HEK293 (cell line): Measurements from ENCODE around the gene DTNA.

Source experiments
- CTCF ChIA-PET: fragments of 350-600 bp; formaldehyde crosslinking; extraction: SDS; loops from one replicate; lab custom pipeline; 2021; ENCODE audit warnings: antibody characterized with exemption; lab: Yijun Ruan, JAX
- POLR2A ChIA-PET: fragments of 300-600 bp; formaldehyde crosslinking; extraction: SDS; loops from one replicate; lab custom pipeline; 2020; ENCODE audit warnings: antibody characterized with exemption, inconsistent platforms; lab: Yijun Ruan, JAX
- H3K27ac ChIP-seq: fragments of 200-500 bp; sonication (Bioruptor generic); 2 replicates; pipeline ENCODE4 v1.5.1; 2014; ENCODE audit warnings: low read depth, low read length, control low read depth, inconsistent platforms; ENCODE audit errors: extremely low read depth
- H3K36me3 ChIP-seq, 2 experiments: fragments of 200-500 bp in 1 of 2; sonication (Bioruptor generic) in 1 of 2; 1 replicate in 1 of 2; 2 replicates in 1 of 2; pipeline ENCODE4 v1.5.1; 2014 to 2017; ENCODE audit warnings: inconsistent platforms in 2 of 2, low read length in 2 of 2; ENCODE audit not compliant: control insufficient read depth in 2 of 2, insufficient read depth in 1 of 2
- H3K4me1 ChIP-seq: fragments of 200-500 bp; sonication (Bioruptor generic); 2 replicates; pipeline ENCODE4 v1.5.1; 2014; ENCODE audit warnings: mild to moderate bottlenecking, low read length, inconsistent platforms; ENCODE audit not compliant: control insufficient read depth, insufficient read depth
- H3K4me3 ChIP-seq: 2 replicates; pipeline ENCODE4 v1.5.1; 2011; ENCODE audit warnings: low read depth, mild to moderate bottlenecking, control low read depth, low read length, moderate library complexity
- H3K9me3 ChIP-seq: fragments of 200-500 bp; sonication (Bioruptor generic); 2 replicates; pipeline ENCODE4 v1.5.1; 2014; ENCODE audit warnings: low read depth, low read length, inconsistent platforms; ENCODE audit not compliant: control insufficient read depth, insufficient read depth
- BCL6B ChIP-seq: fragments of 450-650 bp; formaldehyde crosslinking; IDR thresholded peaks from 2 replicates; pipeline ENCODE4 v1.5.1; 2017; ENCODE audit warnings: missing biosample characterization, missing genetic modification characterization
- HOXA7 ChIP-seq: sonication (generic); formaldehyde crosslinking; IDR thresholded peaks from 2 replicates; pipeline ENCODE4 v1.8.1; 2022; ENCODE audit warnings: missing genetic modification reagents, borderline replicate concordance
- KLF9 ChIP-seq: fragments of 450-650 bp; formaldehyde crosslinking; IDR thresholded peaks from 2 replicates; pipeline ENCODE4 v1.5.1; 2016; ENCODE audit warnings: missing biosample characterization, missing genetic modification characterization, low read depth
- PBX3 ChIP-seq: sonication (generic); formaldehyde crosslinking; IDR thresholded peaks from 2 replicates; pipeline ENCODE4 v1.8.1; 2022; ENCODE audit warnings: mild to moderate bottlenecking, moderate library complexity, missing genetic modification reagents
- RBAK ChIP-seq: fragments of 450-650 bp; formaldehyde crosslinking; IDR thresholded peaks from 2 replicates; pipeline ENCODE4 v1.5.1; 2016; ENCODE audit warnings: missing biosample characterization, missing genetic modification characterization
- SP2 ChIP-seq: fragments of 450-650 bp; formaldehyde crosslinking; IDR thresholded peaks from 2 replicates; pipeline ENCODE4 v1.5.1; 2016; ENCODE audit warnings: missing biosample characterization, missing genetic modification characterization
- TCF7L2 ChIP-seq: IDR thresholded peaks from 2 replicates; pipeline ENCODE4 v1.6.1; 2011; ENCODE audit warnings: low read depth, mild to moderate bottlenecking, inconsistent platforms, low read length, moderate library complexity, borderline replicate concordance
- ZBTB26 ChIP-seq: fragments of 450-650 bp; formaldehyde crosslinking; optimal IDR thresholded peaks from 2 replicates; pipeline ENCODE3; 2016; ENCODE audit warnings: missing biosample characterization, mild to moderate bottlenecking, missing genetic modification characterization
- ZFP69B ChIP-seq: fragments of 450-650 bp; formaldehyde crosslinking; IDR thresholded peaks from 2 replicates; pipeline ENCODE4 v1.5.1; 2016; ENCODE audit warnings: missing biosample characterization, missing genetic modification characterization
- ZNF16 ChIP-seq: fragments of 450-650 bp; formaldehyde crosslinking; IDR thresholded peaks from 2 replicates; pipeline ENCODE4 v1.5.1; 2016; ENCODE audit warnings: low read depth, missing biosample characterization, missing genetic modification characterization
- ZNF175 ChIP-seq: fragments of 450-650 bp; formaldehyde crosslinking; IDR thresholded peaks from 2 replicates; pipeline ENCODE4 v1.5.1; 2016; ENCODE audit warnings: missing biosample characterization, missing genetic modification characterization
- ZNF2 ChIP-seq: fragments of 450-650 bp; formaldehyde crosslinking; IDR thresholded peaks from 2 replicates; pipeline ENCODE4 v1.5.1; 2016; ENCODE audit warnings: missing biosample characterization, missing genetic modification characterization
- ZNF223 ChIP-seq: fragments of 450-650 bp; formaldehyde crosslinking; IDR thresholded peaks from 2 replicates; pipeline ENCODE4 v1.5.1; 2016; ENCODE audit warnings: missing biosample characterization, missing genetic modification characterization
- ZNF426 ChIP-seq: fragments of 450-650 bp; formaldehyde crosslinking; IDR thresholded peaks from 2 replicates; pipeline ENCODE4 v1.5.1; 2017; ENCODE audit warnings: missing biosample characterization, missing genetic modification characterization, mild to moderate bottlenecking, inconsistent platforms, moderate library complexity
- ZNF513 ChIP-seq: fragments of 450-650 bp; IDR thresholded peaks from 2 replicates; pipeline ENCODE4 v1.5.1; 2018; ENCODE audit warnings: missing biosample characterization, missing genetic modification characterization
- ZNF521 ChIP-seq: fragments of 450-650 bp; formaldehyde crosslinking; IDR thresholded peaks from 2 replicates; pipeline ENCODE4 v1.5.1; 2017; ENCODE audit warnings: missing biosample characterization, mild to moderate bottlenecking, missing genetic modification characterization
- ZNF560 ChIP-seq: fragments of 450-650 bp; formaldehyde crosslinking; IDR thresholded peaks from 2 replicates; pipeline ENCODE4 v1.5.1; 2017; ENCODE audit warnings: missing biosample characterization, missing genetic modification characterization, borderline replicate concordance
- ZNF677 ChIP-seq: fragments of 450-650 bp; IDR thresholded peaks from 2 replicates; pipeline ENCODE4 v1.5.0; 2018; ENCODE audit warnings: missing biosample characterization, mild to moderate bottlenecking, missing genetic modification characterization, moderate library complexity
- ZNF692 ChIP-seq: fragments of 450-650 bp; formaldehyde crosslinking; IDR thresholded peaks from 2 replicates; pipeline ENCODE4 v1.5.1; 2016; ENCODE audit warnings: missing biosample characterization, missing genetic modification characterization
- TF ChIP-seq, protein P1 (sequence below): fragments of 450-650 bp; formaldehyde crosslinking; IDR thresholded peaks from 2 replicates; pipeline ENCODE4 v1.5.1; 2016; ENCODE audit warnings: missing biosample characterization, missing genetic modification characterization
- TF ChIP-seq, protein P2 (sequence below): fragments of 450-650 bp; formaldehyde crosslinking; IDR thresholded peaks from 2 replicates; pipeline ENCODE4; 2016; ENCODE audit warnings: missing biosample characterization, missing genetic modification characterization

DTNA gene

GRCh38 chr18:34741401-34741800, 31.3 kb downstream of the DTNA start:
- no peaks in the 10 kb centered on the region for H3K36me3 ChIP-seq
- ChIA-PET CTCF (interaction anchor here (0.7 to 1.0 kb wide), 2 partner anchors 9 to 12 kb away, joined by 3 read pairs; no protein-coding TSS in a partner anchor), POLR2A (no interaction called here)
- TF ChIP-seq BCL6B (tag by site-specific recombination) = no peak
- no peak for TF ChIP-seq PBX3
- TF ChIP-seq ZNF175 (tag by site-specific recombination) = no peak
- TF ChIP-seq RBAK = no peak
- peaks cover 15% of the 10 kb centered on the region for H3K4me1 ChIP-seq
- H3K4me3 ChIP-seq = no peak overlapping the region
- no peaks in the 10 kb centered on the region for H3K9me3 ChIP-seq
- no peak overlapping the region for H3K27ac ChIP-seq

- Histone ChIP-seq H3K4me1 (peaks cover 15% of the 10 kb centered on the region), H3K4me3 (no peak overlapping the region)
- CTCF ChIA-PET = no interaction called here
- POLR2A ChIA-PET = no interaction called here
- TF ChIP-seq ZNF513 (tag by site-specific recombination) (no peak), HOXA7 (no peak), ZNF223 (no peak), ZNF560 (tag by site-specific recombination) (no peak), ZBTB26 (tag by site-specific recombination) (no peak), ZNF2 (tag by site-specific recombination) (no peak), TCF7L2 (no peak), ZNF521 (no peak), ZFP69B (no peak)
- TF ChIP-seq, all 188 proteins: peak for 0
- no peaks in the 10 kb centered on the region for H3K9me3 ChIP-seq
- no peaks in the 10 kb centered on the region for H3K36me3 ChIP-seq
- no peak overlapping the region for H3K27ac ChIP-seq
These were observed 32.8 kb downstream of the DTNA start for GRCh38 chr18:34742891-34743341.

DNA sequence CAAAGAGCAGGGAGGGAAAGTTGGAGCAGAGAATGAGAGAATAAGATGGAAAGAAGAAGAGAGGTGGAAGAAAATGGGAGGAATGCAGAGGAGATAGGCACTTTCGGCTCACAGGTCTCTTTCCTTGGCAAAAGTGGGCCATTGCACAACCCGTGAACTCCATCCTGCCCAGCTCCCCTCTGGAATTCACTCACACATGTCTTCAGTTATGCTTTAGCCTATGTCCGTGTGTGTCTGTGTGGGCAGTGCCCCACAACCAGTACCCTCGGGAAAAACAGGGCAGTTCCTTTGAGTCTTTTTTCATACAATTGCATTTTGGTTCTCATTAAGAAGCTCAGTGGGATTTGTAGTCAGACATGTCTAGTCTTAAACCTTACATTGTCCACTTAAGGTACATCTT, 34.5 kb downstream of the DTNA start:
- peaks cover 1% of the 10 kb centered on the region; the same call in 1 of the 2 replicates for H3K4me1 ChIP-seq
- CTCF ChIA-PET = interaction anchor here (0.6 to 1.1 kb wide), 2 partner anchors 17 to 37 kb away, joined by 3 to 6 read pairs; no protein-coding TSS in a partner anchor
- no peak for TF ChIP-seq KLF9
- TF ChIP-seq ZNF677 = no peak
- no peak for TF ChIP-seq ZNF692 (tag by site-specific recombination)
- no peak for TF ChIP-seq ZNF426 (tag by site-specific recombination)
- TF ChIP-seq, protein P1, sequence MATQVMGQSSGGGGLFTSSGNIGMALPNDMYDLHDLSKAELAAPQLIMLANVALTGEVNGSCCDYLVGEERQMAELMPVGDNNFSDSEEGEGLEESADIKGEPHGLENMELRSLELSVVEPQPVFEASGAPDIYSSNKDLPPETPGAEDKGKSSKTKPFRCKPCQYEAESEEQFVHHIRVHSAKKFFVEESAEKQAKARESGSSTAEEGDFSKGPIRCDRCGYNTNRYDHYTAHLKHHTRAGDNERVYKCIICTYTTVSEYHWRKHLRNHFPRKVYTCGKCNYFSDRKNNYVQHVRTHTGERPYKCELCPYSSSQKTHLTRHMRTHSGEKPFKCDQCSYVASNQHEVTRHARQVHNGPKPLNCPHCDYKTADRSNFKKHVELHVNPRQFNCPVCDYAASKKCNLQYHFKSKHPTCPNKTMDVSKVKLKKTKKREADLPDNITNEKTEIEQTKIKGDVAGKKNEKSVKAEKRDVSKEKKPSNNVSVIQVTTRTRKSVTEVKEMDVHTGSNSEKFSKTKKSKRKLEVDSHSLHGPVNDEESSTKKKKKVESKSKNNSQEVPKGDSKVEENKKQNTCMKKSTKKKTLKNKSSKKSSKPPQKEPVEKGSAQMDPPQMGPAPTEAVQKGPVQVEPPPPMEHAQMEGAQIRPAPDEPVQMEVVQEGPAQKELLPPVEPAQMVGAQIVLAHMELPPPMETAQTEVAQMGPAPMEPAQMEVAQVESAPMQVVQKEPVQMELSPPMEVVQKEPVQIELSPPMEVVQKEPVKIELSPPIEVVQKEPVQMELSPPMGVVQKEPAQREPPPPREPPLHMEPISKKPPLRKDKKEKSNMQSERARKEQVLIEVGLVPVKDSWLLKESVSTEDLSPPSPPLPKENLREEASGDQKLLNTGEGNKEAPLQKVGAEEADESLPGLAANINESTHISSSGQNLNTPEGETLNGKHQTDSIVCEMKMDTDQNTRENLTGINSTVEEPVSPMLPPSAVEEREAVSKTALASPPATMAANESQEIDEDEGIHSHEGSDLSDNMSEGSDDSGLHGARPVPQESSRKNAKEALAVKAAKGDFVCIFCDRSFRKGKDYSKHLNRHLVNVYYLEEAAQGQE (tag by site-specific recombination) = no peak
- TF ChIP-seq, protein P2, sequence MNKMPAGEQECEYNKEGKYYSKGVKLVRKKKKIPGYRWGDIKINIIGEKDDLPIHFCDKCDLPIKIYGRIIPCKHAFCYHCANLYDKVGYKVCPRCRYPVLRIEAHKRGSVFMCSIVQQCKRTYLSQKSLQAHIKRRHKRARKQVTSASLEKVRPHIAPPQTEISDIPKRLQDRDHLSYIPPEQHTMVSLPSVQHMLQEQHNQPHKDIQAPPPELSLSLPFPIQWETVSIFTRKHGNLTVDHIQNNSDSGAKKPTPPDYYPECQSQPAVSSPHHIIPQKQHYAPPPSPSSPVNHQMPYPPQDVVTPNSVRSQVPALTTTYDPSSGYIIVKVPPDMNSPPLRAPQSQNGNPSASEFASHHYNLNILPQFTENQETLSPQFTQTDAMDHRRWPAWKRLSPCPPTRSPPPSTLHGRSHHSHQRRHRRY (tag by site-specific recombination) = no peak
- no peak for TF ChIP-seq ZNF16 (tag by site-specific recombination)
- TF ChIP-seq SP2 (tag by site-specific recombination) = no peak

More for the DNA sequence above, 34.5 kb downstream of the DTNA start:
- H3K4me3 ChIP-seq = no peak overlapping the region
- no peaks in the 10 kb centered on the region for H3K9me3 ChIP-seq
- no peaks in the 10 kb centered on the region for H3K36me3 ChIP-seq
- POLR2A ChIA-PET = no interaction called here
- H3K27ac ChIP-seq = no peak overlapping the region
